GM12872 (cell line): ENCODE data around the gene NRTN.

Experiments used
- TF ChIP-seq, protein P1 (sequence below): IDR thresholded peaks from 3 replicates; pipeline ENCODE4 v1.5.1; 2011; ENCODE audit warnings: low read depth, mild to moderate bottlenecking, low read length, moderate library complexity; ENCODE audit not compliant: insufficient read depth

NRTN gene

GRCh38 chr19:5820785-5821184, 15.9 kb downstream of the NRTN start:
- TF ChIP-seq, protein P1, sequence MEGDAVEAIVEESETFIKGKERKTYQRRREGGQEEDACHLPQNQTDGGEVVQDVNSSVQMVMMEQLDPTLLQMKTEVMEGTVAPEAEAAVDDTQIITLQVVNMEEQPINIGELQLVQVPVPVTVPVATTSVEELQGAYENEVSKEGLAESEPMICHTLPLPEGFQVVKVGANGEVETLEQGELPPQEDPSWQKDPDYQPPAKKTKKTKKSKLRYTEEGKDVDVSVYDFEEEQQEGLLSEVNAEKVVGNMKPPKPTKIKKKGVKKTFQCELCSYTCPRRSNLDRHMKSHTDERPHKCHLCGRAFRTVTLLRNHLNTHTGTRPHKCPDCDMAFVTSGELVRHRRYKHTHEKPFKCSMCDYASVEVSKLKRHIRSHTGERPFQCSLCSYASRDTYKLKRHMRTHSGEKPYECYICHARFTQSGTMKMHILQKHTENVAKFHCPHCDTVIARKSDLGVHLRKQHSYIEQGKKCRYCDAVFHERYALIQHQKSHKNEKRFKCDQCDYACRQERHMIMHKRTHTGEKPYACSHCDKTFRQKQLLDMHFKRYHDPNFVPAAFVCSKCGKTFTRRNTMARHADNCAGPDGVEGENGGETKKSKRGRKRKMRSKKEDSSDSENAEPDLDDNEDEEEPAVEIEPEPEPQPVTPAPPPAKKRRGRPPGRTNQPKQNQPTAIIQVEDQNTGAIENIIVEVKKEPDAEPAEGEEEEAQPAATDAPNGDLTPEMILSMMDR, result no peak

DNA sequence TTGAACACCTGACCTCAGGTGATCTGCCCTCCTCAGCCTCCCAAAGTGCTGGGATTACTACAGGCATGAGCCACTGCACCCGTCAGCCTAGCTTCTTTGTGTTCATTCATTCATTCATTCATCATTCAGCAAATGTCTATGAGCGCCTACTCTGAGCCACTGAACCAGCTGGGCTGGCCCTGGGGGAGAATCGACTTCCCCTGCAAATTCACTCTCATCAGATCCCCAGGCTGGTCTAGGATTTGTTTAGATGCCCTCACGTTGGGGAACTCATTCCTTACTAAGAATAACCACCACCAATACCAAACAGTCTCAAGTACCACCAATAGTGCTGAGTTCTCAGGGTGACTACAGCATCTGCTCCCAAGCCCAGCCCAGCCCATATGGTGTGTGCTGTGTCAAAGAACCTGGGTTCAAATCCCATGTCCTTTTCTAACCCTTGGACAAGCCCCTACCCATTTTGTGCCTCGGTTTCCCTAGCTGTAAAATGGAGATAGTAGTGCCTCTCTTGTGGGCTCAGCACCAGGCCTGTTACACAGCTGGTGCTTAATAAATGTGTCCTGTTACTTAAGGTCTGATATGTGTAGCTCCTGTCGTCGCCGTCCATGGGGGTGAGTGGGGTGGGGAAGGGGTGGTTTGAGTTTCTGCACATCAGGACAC, 16.8 kb downstream of the NRTN start:
- TF ChIP-seq, protein P1, result no peak

DNA sequence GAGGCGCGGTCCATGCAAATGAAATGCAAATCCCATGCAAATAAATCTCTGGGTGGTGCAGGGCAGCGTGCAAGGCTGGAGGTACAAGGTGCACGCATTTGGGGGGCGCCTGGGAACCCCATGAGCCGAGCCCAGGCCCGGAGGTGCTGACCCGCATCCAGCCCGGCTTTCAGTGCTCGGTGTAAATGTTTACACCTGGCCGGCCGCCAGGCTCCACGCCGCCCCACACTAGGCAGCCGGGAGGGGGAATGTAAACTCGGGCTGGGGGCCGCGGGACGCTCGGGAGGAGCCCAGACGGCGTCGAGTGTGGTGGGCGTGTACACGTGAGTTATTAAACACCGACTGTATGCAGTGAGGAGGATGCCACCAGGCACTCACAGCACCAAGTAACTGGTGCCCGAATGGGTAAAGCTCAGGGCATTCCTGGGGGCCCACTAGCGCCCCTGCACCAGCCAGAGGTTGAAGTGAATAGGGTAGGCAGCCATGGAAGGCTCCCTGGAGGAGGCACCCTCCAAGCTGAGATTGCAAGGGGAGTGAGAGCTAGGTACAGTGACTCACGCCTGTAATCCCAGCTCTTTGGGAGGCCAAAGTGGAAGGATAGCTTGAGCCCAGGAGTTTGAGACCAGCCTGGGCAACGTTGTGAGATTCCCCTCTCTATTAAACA, 17.4 kb downstream of the NRTN start:
- TF ChIP-seq, protein P1, result no peak

- TF ChIP-seq, protein P1, result no peak
Measured at GRCh38 chr19:5823579-5824281, 18.9 kb downstream of the NRTN start.

DNA sequence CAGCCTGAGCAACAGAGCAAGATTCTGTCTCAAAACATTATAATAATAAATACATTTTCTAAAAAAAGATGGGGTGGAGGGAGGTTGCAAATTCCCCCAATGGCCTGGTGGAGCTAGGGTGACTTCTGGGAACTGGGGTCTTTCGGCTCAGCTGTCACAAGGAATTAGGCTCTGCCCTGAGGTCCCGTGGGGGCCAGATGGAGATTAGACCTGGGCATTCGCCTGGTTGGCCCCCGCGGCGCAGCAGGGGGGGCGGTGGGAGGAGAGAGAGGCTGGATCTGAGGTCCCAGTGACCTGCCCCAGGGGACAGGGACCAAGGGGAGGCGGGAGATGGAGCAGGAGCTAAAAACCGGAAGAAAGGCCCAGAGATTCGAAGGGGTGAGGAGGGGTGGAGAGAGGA, 19.9 kb downstream of the NRTN start:
- TF ChIP-seq, protein P1, result no peak

- TF ChIP-seq, protein P1, result no peak
Measured at GRCh38 chr19:5825178-5825577, 20.3 kb downstream of the NRTN start.

- TF ChIP-seq, protein P1, result no peak
Measured at GRCh38 chr19:5826531-5827341, 21.9 kb downstream of the NRTN start.
